Pancreas (tissue), 10 donors: ENCODE data around the gene CHD2. TPM values are rescaled to one million over a fixed set of nuclear protein-coding genes. Genes with fewer than 3 reads are reported as not detected.
"Not testable (repeated sequence)": the region's sequence is repeated elsewhere in the genome, so short reads cannot be mapped to it uniquely, and the experiment has no call there.

Source experiments
- ATAC-seq, 4 donors: fragments of 200-7000 bp; cut with Tn5 transposase; one replicate each; pipeline versions ENCODE4 v1.8.0 to v1.9.1; 2020; ENCODE audit warnings: mild to moderate bottlenecking in 4 of 4, moderate library complexity in 4 of 4
- DNase-seq, 6 donors: peaks; one replicate each; pipeline ENCODE4 v3.0.0-alpha.2; 2020
- FAIRE-seq: peaks from 2 replicates; lab custom pipeline; 2012; peaks lifted over from hg19 to GRCh38; lab: Jason Lieb, UNC
- H3K27ac ChIP-seq, 4 donors: fragments of 200-600 bp; sonication (generic); 1 replicate in 3 of 4; 2 replicates in 1 of 4; pipeline versions ENCODE4 v1.5.0 to v1.8.0; 2020
- H3K27me3 ChIP-seq, 4 donors: fragments of 200-600 bp; one replicate each; pipeline ENCODE4 v1.8.0; 2021
- H3K36me3 ChIP-seq, 3 donors: fragments of 200-600 bp; sonication (generic) in 1 of 3; one replicate each; pipeline versions ENCODE4 v1.5.0 to v1.8.0; 2020 to 2021
- H3K4me1 ChIP-seq, 3 donors: fragments of 200-600 bp; one replicate each; pipeline ENCODE4 v1.8.0; 2021
- H3K4me3 ChIP-seq, 4 donors: fragments of 200-600 bp; sonication (generic) in 2 of 4; one replicate each; pipeline versions ENCODE4 v1.5.0 to v1.8.0; 2020 to 2021
- H3K9me3 ChIP-seq, 4 donors: fragments of 200-600 bp; one replicate each; pipeline ENCODE4 v1.8.0; 2021
- CTCF ChIP-seq, 4 donors: fragments of 200-600 bp; sonication (generic) in 3 of 4; IDR thresholded peaks; one replicate each; pipeline versions ENCODE4 v1.5.0 to v1.8.0; 2021; ENCODE audit warnings: antibody characterized with exemption in 4 of 4
- WGBS, 2 donors: extraction: QIAGEN DNeasy Blood & Tissue Kit; methylation state at CpG; one replicate each; pipeline ENCODE4 v1.1.7; 2013; 5-methylcytosine and 5-hydroxymethylcytosine counted together
- intact Hi-C, 3 donors: fragments of 100-400 bp; cut with DNase I; formaldehyde crosslinking; loops; one replicate each; pipeline versions ENCODE4 v1.11.1 to v1.14.2; 2022
- polyA plus RNA-seq, 2 donors: library from polyadenylated mRNA; stranded (reverse); fragments of 200-250 nt; gene quantifications; one replicate each; pipeline ENCODE4 v1.2.3, GENCODE V29; 2013
- total RNA-seq, 6 donors: library from RNA; stranded (reverse); fragmentation: NEBNext Ultra II Directional in 4 of 6; extraction: Animal tissue kit (Norgen Biotek cat#: 25700) in 4 of 6; gene quantifications; one replicate each; pipeline versions ENCODE4 v1.2.1 to v1.2.4, GENCODE V29; 2021 to 2023
- donor health status: healthy with polysubstance abuse.
- donor health status: DM: no; HTN: no; CAD: no; lungs with moderate emphysema.
- donor health status: DM: no; HTN: no; CAD: no.
- donor health status: control.
- donor health status: control.
- donor health status: Bipolar disorder and iron deficiency.
- donor health status: DM: yes; HTN: yes; CAD: no.
- donor health status: DM: no; HTN: no; CAD: no.
- donor health status: DM: no; HTN: no; CAD: no.
- donor health status: DM: yes; HTN: yes; CAD: no.

CHD2 gene
- total and polyA plus RNA-seq, 8 donors, result 27.7 to 86.3 (median 44.0) TPM

DNA sequence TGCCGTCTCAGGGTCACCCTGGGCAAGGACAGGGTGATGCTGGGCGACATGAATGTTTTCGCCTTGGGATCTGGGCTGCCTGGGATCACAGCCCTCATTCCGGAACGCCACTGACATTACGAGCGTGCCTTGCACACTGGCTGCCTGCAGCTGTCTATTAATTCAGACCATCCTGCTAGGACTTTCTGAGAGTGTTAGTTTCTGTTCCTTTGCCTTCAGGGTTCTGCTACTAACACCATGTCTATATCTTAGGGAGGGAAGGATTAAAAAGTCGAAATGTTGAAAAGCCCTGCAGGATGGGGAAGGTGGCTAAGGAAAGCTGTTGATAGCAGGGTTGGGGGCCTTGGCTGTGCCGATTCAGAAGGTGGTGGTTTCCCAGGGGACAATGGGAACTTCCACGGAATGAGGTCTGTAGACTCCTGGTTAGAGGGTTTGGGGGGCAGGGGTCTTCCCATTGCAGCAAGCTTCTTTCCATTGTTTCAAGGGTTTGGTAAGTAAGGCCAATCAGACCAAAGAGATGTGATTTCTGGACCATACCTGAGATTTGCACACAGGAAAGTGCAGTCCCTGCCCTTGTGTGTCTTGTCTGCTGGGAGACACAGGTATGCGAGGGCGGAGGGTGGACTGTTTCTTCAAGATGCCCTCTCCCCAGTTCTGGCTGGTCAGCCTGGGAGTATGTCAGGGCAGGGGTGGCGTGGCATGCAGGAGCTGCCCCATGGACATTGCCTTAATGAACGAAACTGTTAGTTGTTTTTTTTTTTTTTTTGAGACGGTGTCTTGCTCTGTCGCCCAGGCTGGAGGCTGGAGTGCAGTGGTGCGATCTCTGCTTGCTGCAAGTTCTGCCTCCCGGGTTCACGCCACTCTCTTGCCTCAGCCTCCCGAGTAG, 137.9 kb downstream of the CHD2 start:
- Histone ChIP-seq H3K27ac (no peak overlapping the region), H3K36me3 (no peaks in the 10 kb centered on the region), H3K9me3 (no peaks in the 10 kb centered on the region), H3K4me3 (no peak overlapping the region), H3K27me3 (no peaks in the 10 kb centered on the region), H3K4me1 (no peaks in the 10 kb centered on the region)
- ATAC-seq (no peak), DNase-seq (peak in 2 of 6 donors; percentile 11 to 31), FAIRE-seq (no peak)
- no peak for TF ChIP-seq CTCF (IDR thresholded peaks at IDR 0.05)
- WGBS, 2 donors, result 82 to 84% methylated on average over 19 to 20 of the region's 20 CpGs
- intact Hi-C loops, result loop anchor here in 2 of 3 donors (10.0 kb wide), 2 partner anchors 937 to 1087 kb away; no protein-coding TSS in a partner anchor

GRCh38 chr15:93039562-93040287, 139.6 kb downstream of the CHD2 start:
- not testable (repeated sequence) for ATAC-seq, H3K4me1 ChIP-seq, H3K27ac ChIP-seq, FAIRE-seq, H3K9me3 ChIP-seq, H3K27me3 ChIP-seq, H3K36me3 ChIP-seq, H3K4me3 ChIP-seq, DNase-seq
- intact Hi-C loops, result loop anchor here in 2 of 3 donors (10.0 kb wide), 2 partner anchors 935 to 1085 kb away; no protein-coding TSS in a partner anchor
- 93 to 95% methylated on average over 13 of the region's 13 CpGs for WGBS, 2 donors

DNA sequence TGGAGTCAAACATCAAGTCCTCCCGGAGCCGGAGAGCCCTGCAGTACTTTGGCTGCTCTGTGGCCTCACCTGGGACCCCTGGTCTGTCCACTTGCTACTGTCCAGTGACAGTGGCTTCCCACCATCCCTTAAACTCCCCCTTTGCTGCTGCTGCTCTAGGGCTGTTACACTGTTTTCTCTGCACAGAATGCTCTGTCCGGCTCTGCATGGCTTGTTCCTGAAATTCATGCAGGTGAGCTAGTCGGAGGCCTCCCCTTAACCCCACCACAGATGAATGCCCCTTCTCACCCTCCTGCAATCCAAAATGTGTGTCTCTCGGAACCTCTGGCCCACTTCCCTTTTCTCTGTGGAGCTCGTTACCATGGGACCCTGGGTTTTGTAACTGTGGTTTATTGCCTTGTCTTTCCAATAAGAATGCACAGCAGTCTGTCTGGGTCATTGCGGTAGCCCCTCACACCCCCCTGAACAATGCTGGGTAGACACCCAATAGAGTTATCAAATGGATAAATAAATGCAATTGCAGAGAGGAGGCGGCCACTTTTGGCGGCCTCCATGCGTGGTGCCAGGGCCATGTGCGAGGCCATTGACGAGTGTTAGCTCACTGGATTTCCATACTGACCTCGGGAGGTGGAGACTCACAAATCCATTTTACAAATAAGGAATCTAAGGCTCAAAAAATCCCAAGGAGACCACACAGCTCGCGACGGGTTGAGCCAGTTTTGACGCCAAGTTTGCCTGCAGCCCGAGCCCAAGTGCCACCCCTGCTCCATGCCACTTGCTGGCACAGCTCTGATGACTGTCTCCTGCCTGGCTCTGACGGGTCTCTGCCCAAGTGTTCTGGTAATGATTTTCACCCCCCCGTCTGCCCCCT, 140.4 kb downstream of the CHD2 start:
- Histone ChIP-seq H3K36me3 (peaks cover 0 to 6% (median 0%) of the 10 kb centered on the region in 3 donors), H3K4me1 (no peaks in the 10 kb centered on the region), H3K9me3 (no peaks in the 10 kb centered on the region), H3K4me3 (no peak overlapping the region), H3K27ac (no peak overlapping the region), H3K27me3 (no peaks in the 10 kb centered on the region)
- WGBS, 2 donors, result 86% methylated on average over 20 of the region's 20 CpGs
- ATAC-seq, result no peak
- no peak for FAIRE-seq
- DNase-seq, result peak in 2 of 6 donors; percentile 23 to 48
- no peak for TF ChIP-seq CTCF (IDR thresholded peaks at IDR 0.05)
- intact Hi-C loops, result no loop called here

- Histone ChIP-seq H3K27ac (no peak overlapping the region), H3K27me3 (no peaks in the 10 kb centered on the region), H3K36me3 (peaks cover 0 to 6% (median 0%) of the 10 kb centered on the region in 3 donors), H3K4me3 (no peak overlapping the region), H3K4me1 (no peaks in the 10 kb centered on the region), H3K9me3 (no peaks in the 10 kb centered on the region)
- intact Hi-C loops, result no loop called here
- WGBS, 2 donors, result 82 to 83% methylated on average over 13 of the region's 13 CpGs
- ATAC-seq, result no peak
- TF ChIP-seq CTCF (IDR thresholded peaks at IDR 0.05), result no peak
- DNase-seq, result peak in 1 of 6 donors; percentile 43
- FAIRE-seq, result no peak
These were observed 141.0 kb downstream of the CHD2 start for GRCh38 chr15:93041159-93041547.

DNA sequence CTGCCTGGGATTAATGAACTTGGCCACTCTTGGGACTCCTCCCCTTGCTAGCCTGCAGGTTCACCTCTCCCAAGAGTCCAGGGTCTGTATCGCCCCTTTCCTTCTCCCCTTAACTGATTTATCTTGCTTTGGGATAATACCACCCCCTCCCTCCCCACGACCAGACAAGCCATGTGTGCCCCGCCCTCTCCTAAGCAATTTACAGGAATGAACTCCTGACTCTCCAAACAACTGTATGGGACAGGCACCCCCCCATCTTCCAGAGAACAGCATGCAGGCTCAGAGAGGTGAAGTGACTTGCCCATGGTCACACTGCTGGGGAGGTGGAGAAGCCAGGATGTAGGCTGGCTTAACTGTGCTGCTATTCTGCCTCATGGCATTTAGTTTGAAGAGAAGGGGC, 142.1 kb downstream of the CHD2 start:
- TF ChIP-seq CTCF (IDR thresholded peaks at IDR 0.05), result no peak
- H3K4me3 ChIP-seq, result no peak overlapping the region
- H3K36me3 ChIP-seq, result peaks cover 0 to 6% (median 0%) of the 10 kb centered on the region in 3 donors
- intact Hi-C loops, result no loop called here
- H3K4me1 ChIP-seq, result no peaks in the 10 kb centered on the region
- WGBS, 2 donors, result 62 to 82% methylated on average over 3 of the region's 3 CpGs
- H3K27me3 ChIP-seq, result no peaks in the 10 kb centered on the region
- peak in 2 of 6 donors; percentile 6 to 12 for DNase-seq
- no peaks in the 10 kb centered on the region for H3K9me3 ChIP-seq
- H3K27ac ChIP-seq, result no peak overlapping the region
- no peak for FAIRE-seq
- no peak for ATAC-seq
